Glutamatergic neuron (in vitro differentiated cells): Measurements from ENCODE around the gene MPZL3. TPM values are rescaled to one million over a fixed set of nuclear protein-coding genes. Genes with fewer than 3 reads are reported as not detected.

ENCODE experiments used
- DNase-seq: peaks from one replicate; pipeline ENCODE4 v3.0.0; 2022
- H3K27ac Mint-ChIP-seq: one replicate; pipeline ENCODE4 v1.8.0; 2020; ENCODE audit warnings: mild to moderate bottlenecking, mixed read lengths, inconsistent platforms; ENCODE audit not compliant: unreplicated experiment
- H3K27me3 Mint-ChIP-seq: one replicate; pipeline ENCODE4 v1.8.0; 2020; ENCODE audit warnings: mild to moderate bottlenecking, moderate library complexity, mixed read lengths, inconsistent platforms; ENCODE audit not compliant: unreplicated experiment
- H3K36me3 Mint-ChIP-seq: one replicate; pipeline ENCODE4 v1.8.0; 2020; ENCODE audit warnings: mild to moderate bottlenecking, mixed read lengths, inconsistent platforms; ENCODE audit not compliant: unreplicated experiment
- H3K4me1 Mint-ChIP-seq: one replicate; pipeline ENCODE4 v1.8.0; 2020; ENCODE audit warnings: mild to moderate bottlenecking, low read depth, mixed read lengths, inconsistent platforms; ENCODE audit not compliant: unreplicated experiment
- H3K4me3 Mint-ChIP-seq: one replicate; pipeline ENCODE4 v1.8.0; 2020; ENCODE audit warnings: mild to moderate bottlenecking, mixed read lengths, inconsistent platforms; ENCODE audit not compliant: unreplicated experiment
- H3K9me3 Mint-ChIP-seq: one replicate; pipeline ENCODE4 v1.8.0; 2020; ENCODE audit warnings: mild to moderate bottlenecking, moderate library complexity, mixed read lengths, inconsistent platforms; ENCODE audit not compliant: unreplicated experiment
- total RNA-seq: library from RNA; stranded (reverse); fragmentation: NEBNext Ultra II Directional; extraction: Animal tissue kit (Norgen Biotek cat#: 25700); gene quantifications from one replicate; pipeline ENCODE4 v1.2.1, GENCODE V29; 2021; ENCODE audit not compliant: unreplicated experiment
- TF ChIP-seq, protein P1 (sequence below): fragments of 200-600 bp; sonication (generic); IDR thresholded peaks from one replicate; pipeline ENCODE4 v1.5.0; 2021; ENCODE audit not compliant: partially characterized antibody, unreplicated experiment

The MPZL3 gene
- total RNA-seq, 1 donor from 2014 or later = 0.54 TPM

DNA sequence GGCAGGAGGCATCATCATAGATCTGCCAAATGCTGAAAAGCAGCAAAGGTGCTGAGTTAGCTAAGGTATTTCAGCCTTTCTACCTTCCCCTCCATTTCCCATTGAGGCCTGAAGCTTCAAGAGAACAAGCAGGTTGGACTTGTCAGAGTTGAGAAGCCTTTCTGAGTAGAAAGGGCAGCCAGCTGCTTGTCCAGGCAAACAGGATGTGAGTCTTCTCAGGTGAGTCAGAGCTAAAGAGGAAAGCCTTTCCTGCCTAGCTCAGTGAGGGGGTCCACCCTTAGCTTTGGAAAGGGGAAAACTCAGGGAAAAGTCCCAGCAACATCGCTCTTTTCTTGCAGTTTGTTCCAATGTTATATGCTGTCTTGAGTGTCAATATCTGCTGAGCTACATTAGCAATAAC lies 25.1 kb upstream of the MPZL3 start:
- DNase-seq = no peak
- Mint-ChIP-seq H3K27ac (no peak overlapping the region), H3K9me3 (peaks cover 3% of the 10 kb centered on the region), H3K4me1 (no peaks in the 10 kb centered on the region), H3K27me3 (no peaks in the 10 kb centered on the region), H3K4me3 (no peak overlapping the region), H3K36me3 (no peaks in the 10 kb centered on the region)
- TF ChIP-seq, protein P1, sequence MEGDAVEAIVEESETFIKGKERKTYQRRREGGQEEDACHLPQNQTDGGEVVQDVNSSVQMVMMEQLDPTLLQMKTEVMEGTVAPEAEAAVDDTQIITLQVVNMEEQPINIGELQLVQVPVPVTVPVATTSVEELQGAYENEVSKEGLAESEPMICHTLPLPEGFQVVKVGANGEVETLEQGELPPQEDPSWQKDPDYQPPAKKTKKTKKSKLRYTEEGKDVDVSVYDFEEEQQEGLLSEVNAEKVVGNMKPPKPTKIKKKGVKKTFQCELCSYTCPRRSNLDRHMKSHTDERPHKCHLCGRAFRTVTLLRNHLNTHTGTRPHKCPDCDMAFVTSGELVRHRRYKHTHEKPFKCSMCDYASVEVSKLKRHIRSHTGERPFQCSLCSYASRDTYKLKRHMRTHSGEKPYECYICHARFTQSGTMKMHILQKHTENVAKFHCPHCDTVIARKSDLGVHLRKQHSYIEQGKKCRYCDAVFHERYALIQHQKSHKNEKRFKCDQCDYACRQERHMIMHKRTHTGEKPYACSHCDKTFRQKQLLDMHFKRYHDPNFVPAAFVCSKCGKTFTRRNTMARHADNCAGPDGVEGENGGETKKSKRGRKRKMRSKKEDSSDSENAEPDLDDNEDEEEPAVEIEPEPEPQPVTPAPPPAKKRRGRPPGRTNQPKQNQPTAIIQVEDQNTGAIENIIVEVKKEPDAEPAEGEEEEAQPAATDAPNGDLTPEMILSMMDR = no peak

DNA sequence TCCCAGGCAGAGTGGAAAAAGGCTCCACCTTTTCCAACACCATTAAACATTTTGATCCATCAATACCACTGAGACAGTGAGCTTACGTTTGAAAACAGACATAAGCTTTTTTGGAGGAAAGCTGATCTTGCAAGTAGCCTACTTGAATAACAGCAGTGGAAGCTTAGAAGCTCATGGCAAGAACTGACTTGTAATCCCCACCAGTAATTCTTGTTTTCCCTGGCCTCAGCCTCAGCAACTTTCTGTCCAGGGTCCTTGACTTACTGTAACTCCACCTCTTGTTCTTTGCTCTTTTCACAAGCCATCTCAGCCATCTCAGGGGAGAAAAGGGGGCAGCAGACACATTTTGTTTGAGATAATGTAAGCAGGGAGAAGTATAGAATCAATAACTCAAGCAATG lies 24.3 kb upstream of the MPZL3 start:
- Mint-ChIP-seq H3K4me1 (no peaks in the 10 kb centered on the region), H3K4me3 (no peak overlapping the region), H3K27ac (no peak overlapping the region), H3K27me3 (no peaks in the 10 kb centered on the region), H3K9me3 (peaks cover 3% of the 10 kb centered on the region), H3K36me3 (no peaks in the 10 kb centered on the region)
- no peak for DNase-seq
- TF ChIP-seq, protein P1 = no peak

DNA sequence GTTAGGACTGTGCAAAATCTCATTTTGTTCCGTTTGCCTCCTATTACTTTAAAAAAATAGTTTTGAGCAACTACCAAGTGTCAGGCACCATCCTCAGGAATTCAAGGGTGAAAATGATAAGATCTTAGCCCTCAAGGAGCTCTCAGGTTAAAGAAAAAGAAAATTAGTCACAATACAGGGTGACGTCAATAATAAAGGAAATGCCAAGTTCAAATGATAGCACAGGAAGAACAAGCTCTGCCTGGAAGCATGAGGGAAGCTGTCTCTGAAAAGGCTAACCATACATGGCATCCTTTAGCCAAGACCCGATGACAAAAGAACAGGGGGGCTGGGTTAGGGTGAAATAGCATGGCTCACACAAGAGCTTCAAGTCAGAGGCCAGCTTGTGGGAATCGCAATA lies 23.0 kb upstream of the MPZL3 start:
- no peak for DNase-seq
- Mint-ChIP-seq H3K4me3 (no peak overlapping the region), H3K36me3 (no peaks in the 10 kb centered on the region), H3K27me3 (peaks cover 2% of the 10 kb centered on the region), H3K9me3 (peaks cover 3% of the 10 kb centered on the region), H3K27ac (no peak overlapping the region), H3K4me1 (no peaks in the 10 kb centered on the region)
- TF ChIP-seq, protein P1 = no peak

DNA sequence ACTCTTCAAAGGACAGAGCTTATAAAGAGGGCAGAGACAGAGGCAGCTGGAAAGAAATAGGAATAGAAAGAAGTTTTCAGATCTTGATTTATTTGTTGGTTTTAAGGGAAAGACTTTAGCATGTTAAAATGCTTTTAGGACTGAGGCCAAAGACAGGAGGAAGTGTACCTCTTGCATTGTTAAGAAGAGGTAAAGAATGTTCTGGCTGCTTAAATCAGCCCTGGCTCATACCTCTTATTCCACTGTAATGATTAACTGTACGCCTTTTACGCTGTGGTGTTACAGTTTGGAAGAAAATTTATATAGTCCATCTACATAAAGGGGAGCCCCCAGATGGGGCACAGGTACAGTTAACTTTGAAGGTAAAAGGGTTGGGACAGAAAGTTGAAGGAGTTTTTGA lies 22.0 kb upstream of the MPZL3 start:
- Mint-ChIP-seq H3K4me1 (no peaks in the 10 kb centered on the region), H3K27me3 (peaks cover 2% of the 10 kb centered on the region), H3K36me3 (no peaks in the 10 kb centered on the region), H3K9me3 (peaks cover 3% of the 10 kb centered on the region), H3K4me3 (no peak overlapping the region), H3K27ac (no peak overlapping the region)
- DNase-seq = no peak
- TF ChIP-seq, protein P1 = no peak

DNA sequence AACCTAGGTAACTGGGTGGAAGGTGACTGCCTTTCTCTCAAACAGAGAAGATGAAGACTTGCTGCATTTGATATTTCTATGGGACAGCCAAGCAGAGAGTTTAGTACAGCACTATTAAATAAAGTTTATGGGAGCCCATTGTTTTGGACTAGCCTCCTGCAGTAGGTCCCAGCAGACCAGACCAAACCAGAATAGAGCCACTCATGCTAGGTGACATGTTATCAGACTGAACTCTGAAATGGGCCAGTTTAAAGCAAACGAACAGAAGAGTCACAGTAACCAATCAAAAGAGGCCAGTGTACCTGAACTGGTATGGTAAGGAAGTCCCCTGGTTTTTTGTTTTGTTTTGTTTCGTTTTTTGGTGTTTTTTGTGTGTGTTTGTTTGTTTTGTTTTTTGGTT lies 19.8 kb upstream of the MPZL3 start:
- Mint-ChIP-seq H3K9me3 (peaks cover 3% of the 10 kb centered on the region), H3K27ac (no peak overlapping the region), H3K27me3 (peaks cover 2% of the 10 kb centered on the region), H3K4me1 (no peaks in the 10 kb centered on the region), H3K4me3 (no peak overlapping the region), H3K36me3 (no peaks in the 10 kb centered on the region)
- TF ChIP-seq, protein P1 = no peak
- DNase-seq = no peak
